Motor neuron (in vitro differentiated cells): ENCODE measurements around the gene CAMTA1. TPM values are rescaled to one million over a fixed set of nuclear protein-coding genes. Genes with fewer than 3 reads are reported as not detected.

ENCODE experiments used
- ATAC-seq, 8 experiments: fragments of 200-7000 bp; cut with Tn5 transposase; replicated peaks in 6 of 8; 2 replicates each; pipeline ENCODE4 v1.8.0; 2021; ENCODE audit warnings: mild to moderate bottlenecking in 8 of 8, moderate library complexity in 8 of 8
- H3K27ac ChIP-seq, 2 donors: fragments of 250-450 bp; sonication (Bioruptor Pico); 2 replicates each; pipeline ENCODE4 v1.9.0; 2021; ENCODE audit warnings: antibody characterized with exemption in 2 of 2, mild to moderate bottlenecking in 2 of 2, moderate library complexity in 1 of 2
- H3K4me1 ChIP-seq, 2 donors: fragments of 250-450 bp; sonication (Bioruptor Pico); replicated peaks in 1 of 2; 2 replicates each; pipeline ENCODE4 v1.6.1; 2021; ENCODE audit warnings: antibody characterized with exemption in 2 of 2, mild to moderate bottlenecking in 2 of 2, moderate library complexity in 1 of 2
- H3K4me3 ChIP-seq, 5 donors: fragments of 250-450 bp; sonication (Bioruptor Pico); 2 replicates each; pipeline ENCODE4 v1.9.0; 2021; ENCODE audit warnings: antibody characterized with exemption in 5 of 5, mild to moderate bottlenecking in 5 of 5, moderate library complexity in 4 of 5
- WGBS, 10 experiments: fragments of 450-650 bp; shearing (Covaris generic); methylation state at CpG; one replicate each; pipeline ENCODE4 v1.0.0; 2022; 5-methylcytosine and 5-hydroxymethylcytosine counted together
- in situ Hi-C, 9 experiments: fragments of 400-800 bp; cut with MboI; loops; one replicate each; pipeline ENCODE4 v1.15.0; 2021; ENCODE audit warnings: low sequenced_read_pairs in 9 of 9, low pct_unique_long_range_greater_than_20kb in 2 of 9; ENCODE audit not compliant: unreplicated experiment in 9 of 9
- total RNA-seq, 8 experiments: library from RNA; unstranded; fragments of 300-600 nt; gene quantifications; 2 replicates each; pipeline versions ENCODE4 v1.2.3 to v1.2.4, GENCODE V29; 2022

Gene CAMTA1
- total RNA-seq, 8 experiments from 2014 or later = 38.5 to 145 (median 77.6) TPM

DNA sequence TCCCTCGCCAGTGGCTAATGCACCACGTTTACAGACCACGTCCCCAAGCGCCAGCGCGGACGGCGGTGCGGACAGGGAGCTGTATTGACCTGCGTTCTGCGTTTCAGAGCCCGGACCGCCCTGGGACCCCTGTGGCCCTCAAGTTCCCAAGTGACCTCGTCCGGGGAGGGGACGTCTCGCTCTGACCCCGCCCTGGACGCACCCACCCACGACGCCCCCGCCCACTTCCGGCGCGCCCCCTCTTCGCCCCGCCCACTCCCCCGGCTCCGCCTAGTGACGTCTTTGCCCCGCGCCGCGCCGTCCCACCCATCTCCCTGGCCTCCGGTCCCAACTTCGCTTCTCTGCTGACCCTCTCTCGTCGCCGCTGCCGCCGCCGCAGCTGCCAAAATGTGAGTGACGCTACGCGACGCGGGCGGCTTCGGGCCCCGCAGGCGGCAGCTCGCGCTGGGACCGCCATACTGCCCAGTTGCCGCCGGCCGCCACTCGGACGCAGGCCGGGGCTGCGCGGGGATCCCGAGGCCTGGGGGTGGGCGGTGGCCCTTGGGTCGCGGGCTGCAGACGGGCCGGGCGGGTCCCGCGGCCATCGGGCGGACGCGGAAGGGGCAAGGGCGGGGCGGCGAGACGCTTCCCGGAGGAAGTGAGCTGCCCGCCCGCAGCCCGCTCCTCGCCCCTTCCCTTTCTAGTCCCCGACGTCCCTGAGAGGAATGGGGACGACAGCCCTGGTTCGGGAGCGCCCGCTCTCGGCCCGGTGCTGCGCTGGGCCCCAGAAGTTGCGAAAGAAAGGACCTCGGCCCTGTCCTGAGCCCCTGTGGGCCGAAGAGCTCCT lies 986.0 kb downstream of the CAMTA1 start, which contains the start of gene VAMP3:
TSS of gene VAMP3 (plus strand) at position 300 of the 826 bp plus-strand sequence. CDS start at position 388, 88 bp downstream.
- Histone ChIP-seq H3K4me1 (peaks cover 5 to 8% of the 10 kb centered on the region in 2 donors), H3K27ac (peak within 1 kb of the TSS; percentile 58 to 84), H3K4me3 (peak within 1 kb of the TSS; percentile 89 to 99 (median 98))
- peak; percentile 88 to 92 (median 89) for ATAC-seq
- 0 to 6% (median 0%) methylated on average over 1 to 20 of the region's 97 CpGs; no CpG with 5 or more reads in 3 of the 10 experiments for WGBS, 10 experiments
- in situ Hi-C loops = loop anchor here in 3 of 9 experiments (25.0 kb wide), 1 partner anchor 109 kb away; no protein-coding TSS in a partner anchor

DNA sequence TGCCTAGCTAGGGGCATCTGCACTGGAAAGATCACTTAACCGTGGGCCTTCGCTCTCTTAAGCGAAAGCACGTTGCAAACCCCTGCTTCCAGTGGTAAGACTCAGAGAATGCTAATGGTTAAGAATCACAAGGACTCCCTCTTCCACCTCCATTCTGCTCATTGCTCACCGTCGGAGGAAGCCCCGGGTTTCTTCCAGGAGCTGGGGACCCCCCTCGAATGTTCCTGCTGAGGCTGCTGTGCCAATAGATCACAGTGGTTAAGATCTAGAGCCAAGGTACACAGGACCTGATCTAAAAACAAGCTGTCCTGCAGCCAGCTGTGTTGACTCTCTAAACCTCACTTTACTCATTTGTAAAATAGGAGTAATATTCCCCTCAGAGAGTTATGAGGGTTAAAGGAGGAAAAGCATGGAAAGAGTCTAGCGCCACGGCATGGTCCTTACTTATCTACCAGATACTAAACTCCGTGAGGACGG lies 986.6 kb downstream of the CAMTA1 start:
- no peak for ATAC-seq
- peaks cover 5 to 8% of the 10 kb centered on the region in 2 donors for H3K4me1 ChIP-seq
- H3K27ac ChIP-seq = peak overlapping the region in 1 of 2 donors; percentile 84
- in situ Hi-C loops = loop anchor here in 3 of 9 experiments (25.0 kb wide), 1 partner anchor 110 kb away; no protein-coding TSS in a partner anchor
- 0 to 83% (median 29%) methylated on average over 2 to 10 of the region's 12 CpGs for WGBS, 10 experiments
- peak overlapping the region; percentile 89 to 99 (median 98) for H3K4me3 ChIP-seq

DNA sequence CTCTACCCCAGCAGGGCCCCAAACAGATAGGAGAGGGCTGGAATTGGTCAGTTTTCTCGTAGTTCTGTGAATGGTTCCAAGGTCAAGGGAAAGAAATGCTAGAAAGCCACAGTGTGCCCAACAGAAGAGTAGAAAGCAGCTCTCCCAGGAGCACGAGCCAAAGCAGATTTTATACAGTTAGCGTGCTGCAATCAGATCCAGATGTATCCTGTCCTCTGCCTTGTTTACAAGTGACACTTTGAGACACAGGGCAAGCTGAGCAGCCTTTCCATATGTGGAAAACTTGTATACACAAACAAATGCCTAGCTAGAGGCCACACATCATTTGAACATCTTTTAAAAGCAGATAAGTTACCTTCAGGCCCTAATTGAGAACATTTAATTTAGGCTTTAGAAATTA lies 992.3 kb downstream of the CAMTA1 start:
- in situ Hi-C loops = no loop called here
- WGBS, 10 experiments = 20 to 100% (median 97%) methylated on average over 1 to 3 of the region's 3 CpGs; no CpG with 5 or more reads in 2 of the 10 experiments

DNA sequence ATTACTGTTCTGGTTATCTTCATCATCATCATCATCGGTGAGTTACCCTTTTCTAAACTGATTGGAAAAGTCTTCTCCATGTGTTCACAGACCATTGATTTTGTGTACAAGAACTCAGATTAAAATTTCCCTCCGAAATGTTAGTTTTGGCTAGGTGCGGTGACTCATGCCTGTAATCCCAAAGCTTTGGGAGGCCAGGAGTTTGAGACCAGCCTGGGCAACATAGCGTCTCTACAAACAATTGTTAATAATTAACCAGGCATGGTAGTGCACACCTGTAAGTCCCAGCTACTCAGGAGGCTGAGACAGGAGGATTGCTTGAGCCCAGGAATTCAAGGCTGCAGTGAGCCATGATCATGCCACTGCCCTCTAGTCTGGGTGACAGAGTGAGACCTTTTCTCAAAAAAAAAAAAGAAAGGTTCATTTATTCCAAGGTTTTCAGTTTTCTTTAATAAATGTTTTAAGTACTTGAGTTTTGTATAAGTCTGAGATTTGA lies 992.9 kb downstream of the CAMTA1 start:
- in situ Hi-C loops = no loop called here
- Histone ChIP-seq H3K4me3 (no peak overlapping the region), H3K4me1 (peaks cover 0 to 5% of the 10 kb centered on the region in 2 donors), H3K27ac (no peak overlapping the region)
- ATAC-seq = no peak
- WGBS, 10 experiments = 71 to 100% (median 95%) methylated on average over 1 to 4 of the region's 4 CpGs

More for the DNA sequence above, 992.3 kb downstream of the CAMTA1 start:
- Histone ChIP-seq H3K4me1 (no peaks in the 10 kb centered on the region), H3K4me3 (no peak overlapping the region), H3K27ac (no peak overlapping the region)
- no peak for ATAC-seq

DNA sequence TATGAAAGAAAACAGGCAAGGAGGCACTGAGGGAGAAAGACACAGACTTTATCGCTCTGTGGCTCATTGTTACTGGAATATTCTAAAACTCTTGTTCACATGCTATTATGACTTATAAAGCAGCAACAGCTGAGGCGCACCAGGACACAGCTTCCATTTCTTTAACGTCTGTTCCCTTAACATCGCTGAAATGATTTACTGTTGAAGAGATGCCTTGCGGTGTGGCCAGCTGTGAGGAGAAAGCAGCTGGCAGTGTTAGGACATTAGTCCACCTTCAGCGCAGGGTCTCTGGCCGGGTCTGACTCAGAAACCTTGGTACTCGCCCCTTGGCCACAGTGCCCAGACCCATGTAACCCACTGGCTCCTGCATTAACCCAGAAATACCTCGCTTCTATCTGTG lies 995.7 kb downstream of the CAMTA1 start:
- Histone ChIP-seq H3K4me1 (peaks cover 0 to 9% of the 10 kb centered on the region in 2 donors), H3K4me3 (no peak overlapping the region), H3K27ac (no peak overlapping the region)
- in situ Hi-C loops = no loop called here
- ATAC-seq = no peak
- 80 to 96% (median 92%) methylated on average over 3 to 9 of the region's 9 CpGs; no CpG with 5 or more reads in 2 of the 10 experiments for WGBS, 10 experiments

DNA sequence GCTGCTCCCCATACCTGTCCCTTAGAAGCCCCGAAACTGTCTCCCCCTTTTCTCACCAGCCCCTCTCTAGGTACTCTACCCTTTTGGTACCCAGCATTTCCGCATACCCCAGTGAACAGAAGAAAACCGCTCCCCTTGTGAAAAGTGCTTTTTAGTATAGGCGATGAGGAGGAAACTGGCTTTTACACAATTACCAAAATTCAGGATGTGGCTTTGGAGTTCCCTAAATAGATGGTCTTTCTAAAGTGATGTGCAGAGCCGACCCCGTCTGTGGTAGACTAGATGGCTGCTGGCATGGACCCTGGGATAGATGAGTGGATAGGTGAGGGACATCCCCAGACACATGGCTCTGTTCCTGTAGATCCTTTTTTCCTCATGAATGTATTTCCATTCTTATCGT lies 996.2 kb downstream of the CAMTA1 start:
- H3K27ac ChIP-seq = no peak overlapping the region

DNA sequence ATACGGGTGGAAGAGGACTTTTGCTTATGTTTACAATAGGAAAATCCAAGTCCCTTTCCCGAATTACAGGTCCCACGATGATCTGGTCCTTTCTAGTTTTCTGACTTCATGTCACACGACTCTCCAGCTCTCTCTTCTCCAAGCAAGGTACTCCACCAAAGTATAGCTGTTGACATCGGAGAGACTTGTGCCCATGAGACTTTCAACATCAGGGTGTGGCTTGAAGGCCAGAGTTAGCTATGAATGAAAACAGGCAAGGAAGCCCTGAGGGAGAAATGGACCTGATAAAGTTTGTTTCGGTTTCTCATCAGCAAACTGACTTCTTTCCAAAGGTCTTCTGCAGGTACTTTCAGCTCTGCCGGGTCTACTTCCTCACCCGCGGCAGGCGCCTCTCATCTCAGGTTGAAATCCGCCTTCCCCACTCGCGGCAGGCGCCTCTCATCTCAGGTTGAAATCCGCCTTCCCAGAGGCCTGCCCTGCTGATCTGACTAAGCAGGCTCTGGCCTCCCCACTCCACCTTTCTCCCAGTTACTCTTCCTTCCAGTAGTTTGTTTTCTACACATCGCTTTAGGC lies 996.8 kb downstream of the CAMTA1 start:
- peaks cover 0 to 9% of the 10 kb centered on the region in 2 donors for H3K4me1 ChIP-seq
- no peak overlapping the region for H3K4me3 ChIP-seq
- no peak for ATAC-seq
- WGBS, 10 experiments = 77 to 100% (median 90%) methylated on average over 2 to 15 of the region's 16 CpGs; no CpG with 5 or more reads in 1 of the 10 experiments
- H3K27ac ChIP-seq = no peak overlapping the region
- in situ Hi-C loops = no loop called here

More for the DNA sequence above, 996.2 kb downstream of the CAMTA1 start:
- ATAC-seq = no peak
- Histone ChIP-seq H3K4me3 (no peak overlapping the region), H3K4me1 (peaks cover 0 to 9% of the 10 kb centered on the region in 2 donors)
- in situ Hi-C loops = no loop called here
- 69 to 100% (median 80%) methylated on average over 2 to 5 of the region's 7 CpGs; no CpG with 5 or more reads in 3 of the 10 experiments for WGBS, 10 experiments

DNA sequence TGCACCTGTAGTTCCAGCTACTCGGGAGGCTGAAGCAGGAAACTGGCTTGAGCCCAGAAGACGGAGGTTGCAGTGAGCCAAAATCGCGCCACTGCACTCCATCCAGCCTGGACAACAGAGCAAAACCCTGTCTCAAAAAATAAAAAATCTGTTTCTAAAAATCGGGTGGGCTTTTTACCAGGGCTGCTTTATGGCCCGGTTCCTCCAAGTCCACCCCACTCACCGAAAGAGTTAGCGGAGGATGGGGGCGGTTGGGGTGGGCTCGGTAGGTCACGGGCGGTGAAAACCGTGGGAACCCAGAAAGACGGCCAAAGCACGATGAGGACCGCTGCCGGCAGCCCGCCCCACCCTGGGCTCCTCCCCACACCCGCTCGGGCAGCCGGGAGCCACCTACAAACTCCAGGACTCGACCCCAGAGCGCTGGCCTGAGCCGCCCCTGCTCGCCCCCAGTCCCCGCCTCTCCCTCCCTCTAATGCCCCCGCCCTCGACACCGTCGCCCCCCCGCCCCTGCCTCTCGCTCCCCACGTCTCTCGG lies 998.0 kb downstream of the CAMTA1 start:
- peak overlapping the region; percentile 29 to 70 (median 45) for H3K4me3 ChIP-seq
- H3K27ac ChIP-seq = peak overlapping the region in 1 of 2 donors; percentile 70
- WGBS, 10 experiments = 5 to 100% (median 55%) methylated on average over 1 to 6 of the region's 34 CpGs; no CpG with 5 or more reads in 5 of the 10 experiments
- peak; percentile 18 to 48 (median 35) for ATAC-seq
- in situ Hi-C loops = no loop called here
- H3K4me1 ChIP-seq = peaks cover 0 to 9% of the 10 kb centered on the region in 2 donors

DNA sequence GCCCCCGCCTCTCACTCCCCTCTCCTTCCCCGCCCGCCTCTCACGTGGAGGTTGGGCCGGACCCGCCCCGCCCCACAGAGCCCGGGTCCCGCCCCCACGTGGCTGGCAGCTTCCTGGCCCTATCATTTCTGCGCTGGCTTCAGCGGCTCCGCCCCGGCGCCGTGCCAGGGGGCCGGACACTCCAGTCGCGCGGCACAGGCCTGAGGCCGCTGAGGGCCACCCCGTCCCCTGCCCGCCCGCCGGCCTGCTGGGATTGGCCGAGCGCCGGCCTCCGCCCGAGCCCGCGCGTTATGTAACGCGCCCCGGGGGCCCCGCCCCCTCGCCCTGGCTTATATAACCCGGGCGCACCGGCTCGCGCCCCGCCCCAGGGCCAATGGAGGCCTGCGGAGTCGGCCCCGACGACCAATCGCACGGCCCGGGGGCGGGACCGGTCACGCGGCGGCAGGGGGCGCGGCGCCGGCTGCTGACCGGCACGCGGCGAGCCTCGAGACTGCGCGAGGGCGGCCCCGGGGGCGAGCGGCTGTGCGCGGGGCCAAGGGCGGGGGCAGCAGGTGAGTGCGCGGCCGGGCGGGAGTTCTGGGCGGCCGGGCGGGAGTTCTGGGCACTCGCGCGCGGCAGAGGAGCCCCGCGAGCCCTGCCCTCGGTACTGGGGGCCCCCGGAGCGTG lies 998.7 kb downstream of the CAMTA1 start, which contains the start of gene PER3:
TSS of gene PER3 (plus strand) at position 466 of the 666 bp plus-strand sequence. CDS start 587 bp downstream, outside the sequence.
- in situ Hi-C loops = no loop called here
- no CpG with 5 or more reads among the region's 90 CpGs for WGBS, 10 experiments
- Histone ChIP-seq H3K27ac (peak within 1 kb of the TSS in 1 of 2 donors; percentile 70), H3K4me3 (peak within 1 kb of the TSS; percentile 29 to 70 (median 45)), H3K4me1 (peaks cover 0 to 9% of the 10 kb centered on the region in 2 donors)
- peak; percentile 90 to 98 (median 96) for ATAC-seq

DNA sequence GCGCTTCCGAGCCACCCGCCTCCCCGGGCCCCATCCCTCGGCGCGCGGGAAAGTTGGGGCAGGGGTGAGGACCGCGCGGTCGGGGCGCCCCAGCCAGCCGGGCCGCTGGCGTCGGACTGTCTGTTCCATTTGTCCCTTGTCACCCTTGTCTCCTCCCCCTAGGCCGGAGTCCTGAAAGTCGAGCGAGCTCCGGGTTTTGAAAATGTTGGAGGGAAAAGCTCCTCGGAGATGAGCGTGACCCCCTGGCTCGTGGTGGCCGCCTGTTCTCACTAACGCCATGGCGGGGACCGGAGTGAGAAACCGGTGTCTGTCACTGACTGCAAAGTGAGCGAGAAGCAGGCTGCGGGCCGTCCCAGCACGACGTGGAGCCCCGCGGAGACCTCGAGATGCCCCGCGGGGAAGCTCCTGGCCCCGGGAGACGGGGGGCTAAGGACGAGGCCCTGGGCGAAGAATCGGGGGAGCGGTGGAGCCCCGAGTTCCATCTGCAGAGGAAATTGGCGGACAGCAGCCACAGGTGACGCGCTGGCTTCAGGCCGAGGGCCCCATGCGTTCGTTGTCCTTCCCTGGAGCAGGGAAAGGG lies 999.3 kb downstream of the CAMTA1 start:
- ATAC-seq = no peak
- in situ Hi-C loops = no loop called here
- WGBS, 10 experiments = 54 to 100% (median 71%) methylated on average over 1 to 24 of the region's 52 CpGs; no CpG with 5 or more reads in 4 of the 10 experiments
- H3K4me1 ChIP-seq = peaks cover 0 to 9% of the 10 kb centered on the region in 2 donors
- H3K4me3 ChIP-seq = peak overlapping the region; percentile 23 to 70 (median 45)
- H3K27ac ChIP-seq = peak overlapping the region in 1 of 2 donors; percentile 23

DNA sequence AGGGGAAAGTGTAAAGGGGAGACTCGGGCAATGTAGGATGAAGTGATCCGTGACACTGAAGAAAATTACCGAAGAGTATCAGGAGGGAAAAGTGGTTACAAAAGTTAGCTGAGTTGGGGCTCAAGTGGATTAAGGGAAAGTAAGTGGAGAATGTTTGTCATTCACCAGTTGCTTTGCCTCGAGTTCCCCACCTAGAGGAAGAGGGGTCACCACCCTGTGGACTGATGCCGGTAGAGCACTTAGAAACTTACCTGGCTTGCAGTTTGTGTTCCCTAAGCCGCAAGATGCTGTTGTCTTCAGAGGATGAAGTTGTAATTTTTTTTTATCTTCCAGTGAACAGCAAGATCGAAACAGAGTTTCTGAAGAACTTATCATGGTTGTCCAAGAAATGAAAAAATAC lies 999.9 kb downstream of the CAMTA1 start:
- no peak overlapping the region for H3K27ac ChIP-seq
- H3K4me1 ChIP-seq = peaks cover 0 to 9% of the 10 kb centered on the region in 2 donors
- no peak overlapping the region for H3K4me3 ChIP-seq
- WGBS, 10 experiments = 60 to 100% (median 91%) methylated on average over 1 to 7 of the region's 7 CpGs; no CpG with 5 or more reads in 1 of the 10 experiments
- in situ Hi-C loops = no loop called here
- ATAC-seq = no peak

DNA sequence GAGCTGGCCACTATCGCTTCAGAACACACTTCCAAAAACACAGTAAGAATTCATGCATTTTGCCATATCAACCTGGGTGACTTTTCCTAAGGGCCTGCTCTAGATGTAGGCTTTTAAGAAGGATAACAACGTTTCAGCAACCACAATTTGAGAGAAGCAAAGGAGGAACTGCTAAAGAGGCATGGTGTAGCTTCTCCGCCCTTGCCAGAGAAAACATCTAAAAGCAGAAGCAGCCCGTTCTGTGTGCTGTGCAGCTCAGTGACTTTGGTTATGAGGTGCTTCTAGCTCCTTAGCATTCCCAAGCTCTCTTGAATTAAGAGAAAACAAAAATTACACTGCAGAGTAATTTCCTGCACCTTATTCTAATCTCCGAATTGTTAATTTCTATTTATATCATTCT lies 1001.5 kb downstream of the CAMTA1 start:
- ATAC-seq = no peak
- no peak overlapping the region for H3K4me3 ChIP-seq
- H3K27ac ChIP-seq = no peak overlapping the region
- 60 to 100% (median 86%) methylated on average over 1 to 5 of the region's 5 CpGs for WGBS, 10 experiments
- in situ Hi-C loops = no loop called here
- peaks cover 0 to 9% of the 10 kb centered on the region in 2 donors for H3K4me1 ChIP-seq
